HepG2 (cell line): ENCODE measurements around the gene NANOS1. TPM values are rescaled to one million over a fixed set of nuclear protein-coding genes. Genes with fewer than 3 reads are reported as not detected.

Experiments
- EZH2 ChIP-seq: conservative IDR thresholded peaks from 2 replicates; pipeline ENCODE4 v1.6.1; 2012; ENCODE audit warnings: mild to moderate bottlenecking, low read depth, low read length, moderate library complexity
- HHEX ChIP-seq: IDR thresholded peaks from 2 replicates; pipeline ENCODE4 v1.6.1; 2016; ENCODE audit warnings: control low read depth
- HNF1B ChIP-seq: sonication (generic); formaldehyde crosslinking; IDR thresholded peaks from 2 replicates; pipeline ENCODE4 v1.5.1; 2020; ENCODE audit warnings: mild to moderate bottlenecking, moderate library complexity, missing genetic modification reagents
- SOX13 ChIP-seq, 3 experiments: fragments of 450-650 bp in 1 of 3; sonication (generic) in 1 of 3; formaldehyde crosslinking in 1 of 3; IDR thresholded peaks in 2 of 3; conservative IDR thresholded peaks in 1 of 3; 2 replicates each; pipeline versions ENCODE4 v1.5.0 to v1.6.1; 2016 to 2020; ENCODE audit warnings: antibody characterized with exemption in 1 of 3, mild to moderate bottlenecking in 1 of 3, missing compliant biosample characterization in 1 of 3, missing genetic modification reagents in 1 of 3, moderate library complexity in 1 of 3
- SUZ12 ChIP-seq: fragments of 150-350 bp; IDR thresholded peaks from 2 replicates; pipeline ENCODE4 v1.6.1; 2014; ENCODE audit warnings: low read depth, low read length
- TFDP2 ChIP-seq: sonication (generic); formaldehyde crosslinking; IDR thresholded peaks from 2 replicates; pipeline ENCODE4 v1.4.0; 2020; ENCODE audit warnings: missing genetic modification reagents
- THAP9 ChIP-seq: sonication (generic); formaldehyde crosslinking; IDR thresholded peaks from 2 replicates; pipeline ENCODE4; 2020; ENCODE audit warnings: missing genetic modification reagents, mild to moderate bottlenecking, borderline replicate concordance
- TOE1 ChIP-seq: sonication (generic); formaldehyde crosslinking; IDR thresholded peaks from 2 replicates; pipeline ENCODE4 v1.4.0; 2020; ENCODE audit warnings: mild to moderate bottlenecking, missing genetic modification reagents
- ZNF407 ChIP-seq: sonication (generic); formaldehyde crosslinking; IDR thresholded peaks from one replicate; pipeline ENCODE4 v1.5.1; 2020; ENCODE audit warnings: mild to moderate bottlenecking, missing genetic modification reagents; ENCODE audit errors: not compliant biosample characterization
- ZNF777 ChIP-seq: sonication (generic); formaldehyde crosslinking; IDR thresholded peaks from 2 replicates; pipeline ENCODE4 v1.4.0; 2020; ENCODE audit warnings: missing genetic modification reagents
- ZNF784 ChIP-seq: sonication (generic); formaldehyde crosslinking; IDR thresholded peaks from 2 replicates; pipeline ENCODE4 v1.5.1; 2020; ENCODE audit warnings: missing genetic modification reagents, mild to moderate bottlenecking, borderline replicate concordance
- polyA plus RNA-seq, 8 experiments: library from polyadenylated mRNA; depleted of rRNA in 3 of 8; stranded (reverse) in 7 of 8; unstranded in 1 of 8; fragments of >200 nt; fragmentation: Illumina TruSeq in 4 of 8; extraction: Trizol in 4 of 8; gene quantifications; 2 replicates each; pipeline versions ENCODE4 v1.2.1 to v1.2.3, GENCODE V29; 2011 to 2016; ENCODE audit warnings: low read depth in 4 of 8, missing spikeins in 1 of 8, mixed read lengths in 1 of 8; ENCODE audit not compliant: insufficient read depth in 1 of 8
- total RNA-seq, 5 experiments: library from RNA; depleted of rRNA; stranded (reverse); fragments of >200 nt; fragmentation: Illumina TruSeq; extraction: Trizol; gene quantifications; 2 replicates each; pipeline ENCODE4 v1.2.3, GENCODE V29; 2016; ENCODE audit warnings: low read depth in 1 of 5

Gene NANOS1
- total and polyA plus RNA-seq, 2 of the 13 experiments (the other 11 are each of a cell fraction or from before 2014, with no cell fraction given), result 1.7 to 2.2 TPM

GRCh38 chr10:119029613-119030420 lies at the start of gene NANOS1 (continued):
- TF ChIP-seq ZNF407 (CRISPR knock-in tag) (no peak), ZNF784 (CRISPR knock-in tag) (no peak; the same call in 1 of the 2 replicates), TOE1 (no peak), SOX13 (IDR thresholded peaks at IDR 0.05) (no peak), SOX13 (CRISPR knock-in tag; conservative IDR thresholded peaks at IDR 0.05 in 1 of 2, IDR thresholded peaks at IDR 0.05 in 1 of 2) (no peak), HHEX (CRISPR knock-in tag) (no peak), TFDP2 (no peak), EZH2 (no peak), SUZ12 (no peak), ZNF777 (peak; percentile 83), HNF1B (CRISPR knock-in tag) (no peak), THAP9 (CRISPR knock-in tag) (no peak)
